Right lobe of liver (tissue), 4 donors: ENCODE measurements around the gene BTBD3.

Experiments used
- CTCF ChIP-seq, 4 donors: fragments of 200-600 bp in 3 of 4; fragments of 450-650 bp in 1 of 4; IDR thresholded peaks; one replicate each; pipeline versions ENCODE4 v1.5.1 to v1.8.0; 2016 to 2022; ENCODE audit warnings: antibody characterized with exemption in 4 of 4, mild to moderate bottlenecking in 2 of 4
- POLR2A ChIP-seq: fragments of 450-650 bp; IDR thresholded peaks from one replicate; pipeline ENCODE4 v1.6.1; 2017; ENCODE audit warnings: antibody characterized with exemption, mild to moderate bottlenecking
- donor health status: DM: no; HTN: no; CAD: no.
- donor health status: DM: no; HTN: no; CAD: no.
- donor health status: DM: no; HTN: yes; CAD: no.

GRCh38 chr20:11880680-11881079, 37.0 kb upstream of the BTBD3 start:
- TF ChIP-seq POLR2A (no peak), CTCF (IDR thresholded peaks at IDR 0.05) (no peak)
